HG03521 (cell line): Measurements from ENCODE around the gene ATP5F1C.
"Not testable (repeated sequence)": the region's sequence is repeated elsewhere in the genome, so short reads cannot be mapped to it uniquely, and the experiment has no call there.

Experiments
- ATAC-seq: cut with Tn5 transposase; IDR thresholded peaks from one replicate; pipeline ENCODE4 v1.9.1; 2021; ENCODE audit warnings: mild to moderate bottlenecking, moderate library complexity; ENCODE audit not compliant: unreplicated experiment

Gene ATP5F1C

DNA sequence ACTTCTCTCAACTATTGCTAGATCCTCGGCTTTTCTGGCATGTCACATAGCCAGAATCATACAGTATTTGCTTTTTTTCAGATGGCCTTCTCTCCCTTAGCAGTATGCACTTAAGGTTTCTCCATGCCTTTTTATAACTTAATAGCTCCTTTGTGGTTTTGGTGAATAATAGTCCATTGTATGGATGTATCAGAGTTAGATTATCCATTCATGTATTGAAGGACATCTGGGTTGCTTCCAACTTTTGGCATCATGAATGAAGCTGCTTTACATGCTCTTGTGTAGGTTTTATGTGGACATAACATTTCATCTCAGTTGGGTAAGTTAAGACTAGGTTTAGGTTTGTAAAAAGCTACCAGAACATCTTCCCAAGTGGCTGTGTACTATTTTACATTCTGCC is 4.6 kb downstream of the ATP5F1C start:
- no peak for ATAC-seq

DNA sequence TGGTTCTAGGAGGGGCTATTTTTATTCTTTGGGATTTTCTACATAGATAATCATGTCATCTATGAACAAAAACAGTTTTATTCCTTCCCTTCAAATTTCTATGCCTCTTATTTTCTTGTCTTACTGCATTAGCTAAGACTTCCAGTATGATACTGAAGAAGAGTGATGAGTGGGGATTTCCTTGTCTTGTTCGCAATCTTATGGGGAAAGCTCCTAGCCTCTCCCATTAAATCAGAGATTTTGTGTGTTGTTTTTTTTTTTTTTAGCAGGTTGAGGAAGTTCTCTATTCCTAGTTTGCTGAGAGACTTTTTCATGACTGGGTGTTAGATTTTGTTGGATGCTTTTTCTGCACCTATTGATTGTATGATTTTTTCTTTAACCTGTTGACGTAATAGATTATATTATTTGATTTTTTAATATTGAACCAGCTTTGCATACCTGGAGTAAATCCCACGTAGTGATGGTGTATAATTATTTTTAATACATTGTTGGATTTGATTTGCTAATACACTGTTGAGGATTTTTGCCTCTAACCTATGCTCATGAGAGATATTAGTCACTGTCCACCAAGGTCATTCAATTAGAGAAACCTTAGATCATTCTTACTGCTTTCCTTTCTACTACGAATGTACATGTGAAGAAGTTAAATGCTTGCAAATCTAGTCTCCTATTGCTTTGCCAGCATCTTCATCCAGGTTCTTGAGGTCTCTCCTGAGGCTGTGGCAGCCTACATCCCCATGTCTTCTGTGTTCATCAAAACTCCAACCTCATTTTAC is 6.5 kb downstream of the ATP5F1C start:
- no peak for ATAC-seq

DNA sequence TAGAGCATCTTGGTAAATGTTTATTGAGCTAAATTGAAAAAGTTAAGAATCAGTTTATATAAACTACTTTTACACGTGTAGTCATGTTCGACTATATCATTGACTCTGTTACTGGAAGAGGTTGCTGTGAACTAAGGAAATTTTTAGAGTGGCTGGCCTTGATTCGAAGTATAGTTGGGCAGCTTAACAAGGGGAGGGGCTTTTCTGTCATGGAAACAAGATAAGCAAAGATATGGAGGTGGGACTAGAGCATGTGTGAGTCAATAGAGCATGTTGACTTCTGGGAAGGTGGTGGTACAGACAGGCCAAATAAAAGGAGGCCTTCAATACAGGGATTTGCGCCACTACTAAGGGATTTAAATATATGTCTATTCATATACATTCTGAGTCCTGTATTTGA is 7.6 kb downstream of the ATP5F1C start:
- ATAC-seq: no peak

DNA sequence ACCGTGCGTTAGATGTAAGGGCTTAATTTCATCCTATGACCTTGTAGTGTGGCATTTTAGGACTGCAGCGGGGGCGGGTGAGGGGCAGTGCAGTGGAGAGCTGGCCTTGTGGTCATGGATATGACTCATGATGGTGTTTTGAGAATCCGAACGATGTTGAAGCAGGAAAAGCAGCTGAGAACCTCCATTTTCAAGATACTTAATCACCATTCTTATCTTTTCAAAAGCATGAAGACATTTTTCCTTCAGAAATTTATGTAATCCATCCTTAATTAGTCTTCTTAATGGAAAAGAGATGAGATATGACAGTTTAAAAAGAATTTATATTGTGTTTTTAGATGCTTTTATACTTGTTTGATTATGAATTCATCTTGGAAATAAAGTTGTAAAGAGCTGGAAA is 9.6 kb downstream of the ATP5F1C start:
- no peak for ATAC-seq

DNA sequence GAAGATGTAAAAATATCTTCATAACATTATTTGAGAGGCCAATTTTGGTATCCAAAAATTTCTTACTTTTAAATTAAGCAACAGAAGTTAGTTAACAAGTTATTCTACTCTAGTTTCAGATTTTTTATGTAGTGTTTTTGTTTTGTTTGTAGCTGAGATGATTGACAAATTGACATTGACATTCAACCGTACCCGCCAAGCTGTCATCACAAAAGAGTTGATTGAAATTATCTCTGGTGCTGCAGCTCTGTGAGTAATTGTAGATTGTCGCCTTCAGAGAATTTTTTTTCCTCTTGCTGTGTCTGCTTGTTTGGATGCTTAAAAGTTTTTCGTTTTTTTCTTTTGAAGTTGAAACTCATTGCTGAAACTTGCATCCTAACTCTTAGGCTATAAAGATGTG is 14.6 kb downstream of the ATP5F1C start:
- ATAC-seq: no peak

DNA sequence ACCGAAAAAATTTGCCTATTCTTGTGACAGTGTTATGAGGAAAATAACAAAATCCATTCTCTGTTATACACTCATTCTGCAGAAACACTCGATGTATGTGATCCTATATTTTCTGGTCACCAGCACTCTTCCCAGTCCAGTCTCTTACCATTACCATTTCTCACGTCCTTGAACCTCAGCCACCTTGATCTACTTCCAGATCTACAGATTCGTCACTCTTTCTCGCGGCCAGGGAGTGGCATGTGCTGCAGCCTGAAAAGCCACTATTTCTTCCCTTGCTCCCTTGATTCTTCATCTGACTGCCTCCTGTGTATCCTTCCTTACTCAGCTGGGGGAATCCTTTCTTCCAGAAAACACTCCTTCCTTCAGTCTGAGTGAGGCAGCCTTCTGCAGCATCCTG is 16.2 kb downstream of the ATP5F1C start:
- no peak for ATAC-seq

DNA sequence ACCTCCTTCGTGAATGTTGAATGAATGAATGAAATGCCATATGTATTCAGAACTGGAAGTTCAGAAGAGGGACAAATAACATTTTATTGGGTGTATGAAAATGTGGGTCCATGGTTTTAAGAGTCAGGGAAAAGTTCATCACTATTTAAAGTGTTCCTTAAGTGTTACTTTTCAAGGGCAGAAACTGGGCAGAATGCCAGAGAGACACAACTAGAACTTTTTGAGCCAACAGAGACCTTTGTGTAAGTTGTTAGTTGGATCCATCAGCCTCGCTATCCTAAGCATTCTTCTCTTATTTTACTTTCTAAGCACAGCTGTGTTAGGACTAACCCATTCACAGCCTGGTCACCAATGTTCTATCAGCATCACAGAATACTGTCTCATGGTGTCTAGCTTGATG is 16.8 kb downstream of the ATP5F1C start:
- ATAC-seq: no peak

DNA sequence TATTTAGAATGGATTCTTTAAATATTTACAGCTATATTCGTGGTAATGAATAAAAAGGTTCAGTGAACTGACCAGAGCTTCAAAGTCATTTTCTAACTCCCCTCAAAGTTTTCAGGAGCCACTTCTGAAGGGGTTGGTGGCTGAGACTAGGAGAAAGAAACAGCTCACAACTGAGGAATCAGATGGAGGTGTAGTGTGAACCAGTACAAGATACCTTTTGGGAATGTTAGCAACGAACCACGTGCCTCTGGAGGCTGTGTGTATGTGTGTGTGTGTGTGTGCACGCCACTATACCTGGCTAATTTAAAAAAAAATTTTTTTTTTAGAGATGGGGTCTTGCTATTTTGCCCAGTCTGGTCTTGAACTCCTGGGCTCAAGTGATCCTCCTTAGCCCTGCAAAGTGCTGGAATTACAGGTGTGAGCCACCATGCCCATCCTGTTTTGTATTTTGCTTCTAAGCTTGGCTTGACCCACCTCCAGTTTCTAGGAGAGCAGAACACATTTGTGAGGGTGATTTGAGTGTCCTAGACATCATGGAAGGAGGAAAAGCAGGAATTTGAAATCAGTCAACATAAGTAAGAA is 20.8 kb downstream of the ATP5F1C start:
- ATAC-seq: no peak

DNA sequence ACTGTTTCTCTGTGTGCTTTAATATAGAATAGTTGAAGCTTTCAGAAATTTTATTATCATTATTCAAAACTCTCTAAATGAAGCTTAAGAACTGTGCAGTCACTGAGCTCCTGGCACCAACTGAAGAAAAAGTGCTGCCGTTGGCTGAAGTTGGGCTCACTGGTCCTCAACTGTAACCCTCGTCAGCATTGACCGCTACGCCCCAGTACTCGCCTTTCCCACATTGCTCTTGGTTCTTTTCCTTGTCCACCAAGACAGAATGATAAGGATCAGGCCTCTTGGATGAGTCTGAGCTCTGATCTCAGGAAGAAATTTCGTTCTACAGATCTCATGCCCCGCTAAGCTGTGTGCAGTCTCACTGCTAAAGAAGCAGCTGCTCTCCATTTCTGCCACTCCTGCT is 22.5 kb downstream of the ATP5F1C start:
- no peak for ATAC-seq

DNA sequence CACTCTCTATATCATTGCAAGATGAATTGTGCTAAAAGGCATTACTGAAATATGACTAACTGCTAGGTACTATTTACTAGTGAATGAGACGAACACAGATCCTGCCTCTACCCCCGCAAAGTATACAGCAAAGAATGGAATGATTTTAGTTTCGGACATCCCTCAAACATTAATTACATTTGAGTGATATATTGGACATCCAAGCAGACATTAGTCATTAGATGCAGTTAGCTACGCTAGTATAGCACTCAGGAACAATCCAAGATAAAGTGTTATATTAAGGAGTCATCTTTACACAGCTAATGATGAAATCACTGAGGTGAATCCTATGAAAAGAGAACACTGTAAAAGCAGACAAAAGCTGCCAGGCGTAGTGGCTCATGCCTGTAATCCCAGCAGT is 23.0 kb downstream of the ATP5F1C start:
- no peak for ATAC-seq

DNA sequence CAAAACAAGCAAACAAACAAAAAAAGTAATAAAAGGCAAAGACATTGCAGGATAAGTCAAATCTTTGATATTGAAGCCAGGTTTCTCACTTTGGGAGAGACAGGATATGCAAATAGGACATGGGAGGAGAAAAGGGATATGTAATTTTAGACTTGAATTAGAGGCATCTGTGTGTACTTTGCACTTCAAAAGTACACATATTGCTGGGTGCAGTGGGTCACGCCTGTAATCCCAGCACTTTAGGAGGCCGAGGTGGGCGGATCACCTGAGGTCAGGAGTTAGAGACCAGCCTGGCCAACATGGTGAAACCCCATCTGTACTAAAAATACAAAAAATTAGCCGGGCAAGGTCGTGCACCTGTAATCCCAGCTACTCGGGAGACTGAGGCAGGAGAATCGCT is 23.8 kb downstream of the ATP5F1C start:
- not testable (repeated sequence) for ATAC-seq

DNA sequence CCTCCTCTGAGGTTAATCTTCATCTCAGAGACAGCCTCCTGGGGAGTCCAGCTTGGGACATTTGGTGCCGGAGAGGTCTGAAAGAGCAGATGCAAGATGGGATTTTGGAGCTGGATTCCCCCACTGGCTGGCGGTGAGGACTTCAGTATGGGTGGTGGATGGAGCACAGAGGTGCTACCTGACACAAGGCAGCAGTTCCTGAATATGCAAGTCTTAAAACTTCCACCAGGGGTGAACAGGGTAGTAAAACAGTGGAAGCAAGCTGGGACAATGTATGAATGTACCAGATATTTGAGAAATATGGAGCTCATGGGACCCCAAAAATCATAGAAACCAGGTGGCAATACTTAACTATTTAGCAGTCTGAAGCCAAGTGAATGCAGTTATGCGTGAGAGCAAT is 25.5 kb downstream of the ATP5F1C start:
- no peak for ATAC-seq

DNA sequence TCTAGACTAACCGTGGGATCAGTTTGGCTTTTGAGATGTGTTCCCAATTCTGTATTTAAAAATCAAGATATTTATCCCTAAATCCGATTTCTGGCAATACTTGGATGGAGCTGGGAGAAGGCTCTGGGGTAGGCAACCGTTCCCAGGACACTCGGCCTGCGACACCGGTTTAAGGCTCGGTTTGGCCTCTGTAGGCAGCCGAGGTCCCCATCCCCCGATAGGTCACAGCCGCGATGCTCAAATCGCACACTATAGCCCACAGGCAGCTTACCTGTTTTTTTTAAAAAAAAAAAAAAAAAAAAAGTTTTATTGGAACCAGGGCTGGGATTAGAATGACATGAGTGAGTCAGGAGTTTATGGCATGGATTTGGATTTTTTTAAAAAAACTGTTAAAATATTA is 29.6 kb downstream of the ATP5F1C start:
- no peak for ATAC-seq

DNA sequence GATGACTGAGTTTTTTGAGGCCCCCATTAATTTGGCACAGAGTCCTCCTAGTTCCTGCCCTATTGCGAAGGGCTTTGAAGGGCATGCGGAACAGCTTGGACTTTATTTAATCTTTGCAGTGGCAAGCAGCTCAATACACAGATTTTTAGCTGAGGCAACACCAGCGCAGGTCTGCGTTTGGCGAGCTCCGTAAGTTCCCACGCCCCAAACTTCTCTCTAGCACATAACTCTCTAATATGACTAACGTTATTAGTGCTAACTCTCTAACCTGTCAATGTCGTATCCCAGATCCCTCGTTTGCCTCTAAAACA is 30.0 kb downstream of the ATP5F1C start:
- ATAC-seq: peak; percentile 14

DNA sequence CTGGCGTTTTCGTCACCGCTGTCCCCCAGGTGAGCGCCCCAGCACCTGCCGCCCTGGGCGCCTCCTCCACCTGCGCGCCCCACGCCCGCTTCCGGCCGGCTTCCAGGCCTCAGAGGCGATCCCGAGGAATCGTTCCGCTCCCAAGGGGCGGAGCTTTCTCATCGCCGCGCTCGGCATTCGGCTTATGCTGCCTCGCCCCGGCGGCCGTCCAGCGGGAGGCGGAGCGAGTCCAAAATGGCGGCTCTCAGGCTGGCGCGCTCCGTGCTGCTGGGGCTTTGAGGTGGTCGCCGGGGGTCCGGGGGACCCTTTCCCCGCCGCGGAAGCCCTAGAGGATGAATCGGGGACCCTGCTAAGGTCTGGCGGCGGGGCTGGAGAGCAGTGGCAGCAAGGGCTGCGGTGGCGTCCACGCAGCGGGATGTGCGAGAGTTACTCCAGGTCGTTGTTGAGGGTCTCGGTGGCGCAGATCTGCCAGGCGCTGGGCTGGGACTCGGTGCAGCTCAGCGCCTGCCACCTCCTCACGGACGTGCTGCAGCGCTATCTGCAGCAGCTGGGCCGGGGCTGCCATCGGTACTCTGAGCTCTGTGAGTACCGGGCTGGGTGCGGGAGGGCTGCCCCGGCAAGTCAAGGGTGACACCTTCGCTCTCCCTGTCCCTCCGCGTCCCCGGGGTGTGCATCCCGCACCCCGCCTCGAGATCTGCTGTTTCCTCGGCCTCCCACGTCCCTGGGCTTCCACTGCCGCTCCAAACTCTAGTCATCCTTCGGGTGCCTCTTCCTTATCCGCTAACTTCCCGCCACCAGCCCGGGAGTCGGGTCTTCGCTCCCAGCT is 30.5 kb downstream of the ATP5F1C start, which contains the start of gene TAF3:
Gene TAF3, plus strand, starts transcription at position 211 of the 826 bp plus-strand sequence. Its CDS starts 205 bp downstream, at position 416.
- ATAC-seq: peak; percentile 87

DNA sequence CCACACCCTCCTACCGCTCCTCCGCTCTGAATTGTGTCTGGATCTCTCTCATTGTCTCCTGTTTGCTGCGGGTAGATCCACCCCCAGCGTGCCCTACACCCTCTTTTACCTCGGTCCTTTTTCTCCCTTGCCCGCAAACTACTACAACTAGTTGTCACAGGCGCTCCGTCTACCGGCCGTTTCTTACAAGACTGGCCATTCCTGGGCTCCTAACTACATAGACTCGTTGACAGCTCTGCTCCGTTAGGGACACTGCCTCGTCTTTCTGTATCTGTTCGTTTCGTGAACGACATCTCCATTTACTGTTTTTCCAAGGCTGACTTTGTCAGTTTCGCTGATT is 31.1 kb downstream of the ATP5F1C start:
- peak; percentile 25 for ATAC-seq

DNA sequence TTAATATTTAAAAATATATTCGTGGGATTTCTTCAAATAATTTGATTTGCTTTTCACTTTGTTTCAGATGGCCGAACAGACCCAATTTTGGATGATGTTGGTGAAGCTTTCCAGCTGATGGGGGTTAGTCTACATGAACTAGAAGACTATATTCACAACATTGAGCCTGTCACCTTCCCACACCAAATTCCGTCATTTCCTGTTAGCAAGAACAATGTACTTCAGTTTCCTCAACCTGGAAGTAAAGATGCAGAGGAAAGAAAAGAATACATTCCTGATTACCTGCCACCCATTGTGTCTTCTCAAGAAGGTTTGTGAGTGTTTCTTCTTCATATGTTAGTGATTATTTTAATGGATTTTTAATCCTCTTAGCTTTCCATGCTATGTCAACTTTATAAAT is 36.3 kb downstream of the ATP5F1C start:
- no peak for ATAC-seq

DNA sequence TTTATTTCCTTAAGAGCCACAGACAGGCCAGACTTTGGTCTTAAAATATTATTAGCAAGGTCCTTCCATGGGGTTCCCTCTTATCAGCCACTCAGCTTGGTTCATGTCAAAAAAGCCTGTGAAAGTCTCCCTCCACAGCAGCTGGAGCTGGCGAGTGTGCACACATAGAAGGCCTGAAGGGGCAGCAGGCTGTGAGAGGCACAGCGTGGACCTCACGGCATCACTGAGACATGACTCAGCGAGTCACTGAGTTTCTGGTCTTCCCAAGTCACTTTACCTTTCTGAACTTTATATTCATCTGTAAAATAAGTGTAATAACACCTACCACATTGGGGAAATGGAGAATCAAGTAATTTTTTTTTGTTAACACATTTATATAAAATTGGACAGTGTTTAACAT is 39.0 kb downstream of the ATP5F1C start:
- no peak for ATAC-seq

DNA sequence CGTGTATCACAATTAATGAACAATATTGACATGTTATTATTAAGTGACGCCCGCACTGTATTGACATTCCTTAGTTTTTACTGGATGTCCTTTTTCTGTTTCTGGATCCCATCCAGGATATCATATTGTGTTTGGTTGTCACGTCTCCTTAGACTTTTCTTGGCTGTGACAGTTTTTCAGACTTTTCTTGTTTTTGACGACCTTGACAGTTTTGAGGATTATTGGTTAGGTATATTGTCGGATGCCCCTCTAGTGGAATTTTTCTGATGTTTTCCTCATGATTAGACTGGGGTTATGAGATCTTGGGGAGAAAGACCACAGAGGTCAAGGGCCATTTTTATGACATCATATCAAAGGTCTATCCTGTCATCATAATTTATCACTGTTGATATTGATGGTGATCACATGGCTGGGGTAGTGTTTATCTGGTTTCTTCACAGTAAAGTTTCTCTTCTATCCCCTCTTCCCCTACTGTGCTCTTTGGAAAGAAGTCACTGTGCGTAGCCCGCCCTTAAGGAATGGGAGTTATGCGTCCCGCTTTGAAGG is 41.4 kb downstream of the ATP5F1C start:
- ATAC-seq: no peak

DNA sequence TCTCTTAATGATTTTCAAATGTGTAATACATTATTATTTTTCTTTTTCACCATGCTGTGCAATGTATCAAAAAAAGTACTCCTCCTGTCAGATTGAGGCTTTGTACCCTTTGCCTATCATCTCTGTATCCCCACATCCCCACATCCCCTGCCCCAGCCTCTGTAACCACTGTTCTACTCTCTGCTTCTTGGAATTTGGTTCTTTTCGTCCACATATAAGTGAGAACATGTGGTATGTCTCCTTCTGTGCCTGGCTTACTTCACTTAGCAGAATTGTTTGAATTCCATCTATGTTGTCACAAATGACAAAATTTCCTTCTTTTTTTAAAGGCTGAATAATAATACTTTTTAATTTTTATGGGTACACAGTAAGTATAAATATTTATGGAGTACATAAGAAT is 44.1 kb downstream of the ATP5F1C start:
- no peak for ATAC-seq

DNA sequence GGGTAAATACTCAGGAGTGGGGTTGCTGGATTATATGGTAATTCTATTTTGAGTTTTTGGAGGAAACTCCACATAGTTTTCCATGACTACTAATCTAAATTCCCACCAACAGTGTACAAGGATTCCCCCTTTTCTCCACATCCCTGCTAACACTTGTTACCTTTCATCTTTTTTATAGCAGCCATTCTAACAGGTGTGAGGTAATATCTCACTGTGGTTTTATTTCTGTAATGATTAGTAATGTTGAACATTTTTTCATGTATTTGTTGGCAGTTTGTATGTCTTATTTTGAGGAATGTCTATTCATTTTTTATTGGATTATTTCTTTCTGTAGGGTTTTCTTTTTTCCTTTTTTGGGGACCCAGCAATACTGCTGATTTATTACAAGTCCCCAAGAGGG is 45.2 kb downstream of the ATP5F1C start:
- ATAC-seq: no peak

DNA sequence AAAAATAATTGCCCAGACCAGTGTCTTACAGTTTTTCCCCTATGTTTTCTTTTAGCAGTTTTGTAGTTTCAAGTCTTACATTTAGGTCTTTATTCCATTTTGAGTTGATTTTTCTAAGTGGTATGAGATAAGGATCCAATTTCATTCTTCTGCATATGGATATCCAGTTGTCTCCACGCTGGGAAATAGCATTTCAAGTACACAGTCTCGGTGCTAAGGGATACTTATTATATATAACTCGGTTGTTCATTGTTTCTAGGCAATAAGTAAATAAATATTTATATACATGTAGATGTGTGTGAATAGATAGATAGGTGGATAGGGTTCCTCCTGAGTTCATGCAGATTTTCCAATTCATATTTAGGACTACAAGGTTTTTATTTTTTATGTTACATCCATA is 46.3 kb downstream of the ATP5F1C start:
- ATAC-seq: no peak
